ENCODE results near the gene SPTB. TPM values are rescaled to one million over a fixed set of nuclear protein-coding genes. Genes with fewer than 3 reads are reported as not detected.

SPTB gene
- total RNA-seq, 1 donor from 2014 or later = not detected

DNA sequence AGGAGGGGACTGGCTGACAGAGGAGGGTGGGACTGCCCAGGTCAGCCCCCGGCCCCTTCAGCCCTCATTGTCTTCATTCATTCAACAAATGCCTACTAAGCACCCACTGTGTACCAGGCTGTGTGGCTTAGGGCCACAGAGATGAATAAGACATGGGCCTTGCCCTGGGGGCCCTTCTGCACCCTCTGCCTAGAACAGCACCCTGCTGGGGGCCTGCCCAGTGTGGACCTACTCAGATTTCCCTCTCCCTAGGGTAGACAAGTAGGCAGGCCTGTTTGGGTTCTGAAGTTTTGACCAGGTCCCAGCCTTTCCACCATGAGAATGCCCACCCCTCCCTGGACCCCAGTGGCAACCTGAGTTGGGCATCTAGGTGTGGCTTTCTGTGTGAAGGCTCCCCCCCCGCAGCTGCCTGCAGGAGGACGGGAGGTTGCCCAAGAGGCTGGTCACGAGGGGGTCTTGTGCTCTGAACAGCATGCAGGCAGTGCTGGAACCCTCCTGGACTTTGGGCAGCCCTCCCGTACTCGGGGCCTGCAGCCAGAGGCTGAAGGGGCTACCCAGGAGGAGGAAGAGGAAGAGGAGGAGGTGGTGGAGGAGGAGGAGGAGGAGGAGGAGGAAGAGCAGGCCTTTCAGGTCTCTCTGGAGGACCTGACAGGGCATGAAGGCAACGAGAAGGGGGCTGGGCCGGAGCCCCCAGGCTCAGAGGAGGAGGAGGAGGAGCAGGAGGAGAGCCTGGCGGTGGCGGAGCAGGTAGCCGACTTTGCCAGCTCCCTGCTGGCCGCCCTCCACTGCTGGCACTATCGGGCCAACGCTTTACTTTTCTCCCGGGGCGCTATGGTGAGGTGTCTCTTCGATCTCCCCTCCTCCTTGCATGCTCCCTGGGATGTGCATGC, 142.1 kb downstream of the SPTB start:
- intact Hi-C loops (cut with micrococcal nuclease) = no loop called here
- H3K36me3 Mint-ChIP-seq (ENCODE audit: low read depth) = peaks cover 13% of the 10 kb centered on the region
- DNase-seq = no peak
- peaks cover 12% of the 10 kb centered on the region for H3K4me1 Mint-ChIP-seq
- no peaks in the 10 kb centered on the region for H3K27me3 Mint-ChIP-seq
- H3K27ac Mint-ChIP-seq = no peak overlapping the region
- H3K9me3 Mint-ChIP-seq = no peaks in the 10 kb centered on the region
- H3K4me3 Mint-ChIP-seq = no peak overlapping the region

DNA sequence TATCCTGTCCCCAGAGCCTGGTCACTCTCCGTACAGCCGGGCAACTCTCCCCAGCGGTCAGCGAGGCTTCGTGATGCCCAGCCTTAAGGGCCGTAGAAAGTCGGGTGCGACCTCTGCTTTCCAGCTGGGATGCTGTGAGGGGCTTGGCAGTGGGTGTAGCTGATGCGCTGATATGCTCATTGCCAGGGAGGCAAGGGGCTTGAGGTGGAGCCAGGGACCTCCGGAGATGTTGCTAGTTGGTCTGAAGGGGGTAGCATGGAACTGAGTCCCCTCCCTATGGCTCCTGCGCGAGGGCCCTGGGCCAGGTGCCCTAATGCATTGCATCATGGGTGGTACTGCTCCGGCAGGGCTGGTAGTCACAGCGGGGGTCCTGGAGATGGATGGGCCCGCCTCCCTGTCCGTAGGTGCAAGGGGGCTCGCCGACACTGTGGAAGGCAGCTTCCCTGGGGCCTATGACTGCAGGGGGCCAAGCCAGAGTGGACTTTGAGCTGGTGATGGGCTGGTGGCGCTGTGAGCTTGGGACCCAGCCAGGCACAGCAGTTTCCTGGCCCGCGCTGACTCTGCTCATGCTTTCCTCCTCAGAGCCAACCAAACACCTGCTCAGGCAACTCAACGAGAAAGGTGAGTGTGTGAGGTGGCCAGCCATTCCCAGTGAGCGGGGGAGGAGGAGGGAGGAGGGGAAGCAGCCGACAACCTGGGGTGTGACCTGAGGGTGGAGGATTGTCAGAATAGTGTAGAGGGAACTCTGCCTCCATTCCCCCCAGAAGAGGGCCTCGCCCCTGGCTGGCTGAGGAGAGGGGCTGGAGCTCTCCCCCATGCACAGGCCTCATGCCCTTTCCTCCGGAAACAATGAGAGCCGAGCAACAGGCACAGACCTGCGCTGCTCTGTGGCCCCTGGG, 143.2 kb downstream of the SPTB start:
- DNase-seq = no peak
- no peaks in the 10 kb centered on the region for H3K9me3 Mint-ChIP-seq
- intact Hi-C loops (cut with micrococcal nuclease) = no loop called here
- H3K27me3 Mint-ChIP-seq = no peaks in the 10 kb centered on the region
- no peak overlapping the region for H3K27ac Mint-ChIP-seq
- H3K4me3 Mint-ChIP-seq = no peak overlapping the region
- peaks cover 16% of the 10 kb centered on the region for H3K36me3 Mint-ChIP-seq (ENCODE audit: low read depth)
- peaks cover 12% of the 10 kb centered on the region for H3K4me1 Mint-ChIP-seq

DNA sequence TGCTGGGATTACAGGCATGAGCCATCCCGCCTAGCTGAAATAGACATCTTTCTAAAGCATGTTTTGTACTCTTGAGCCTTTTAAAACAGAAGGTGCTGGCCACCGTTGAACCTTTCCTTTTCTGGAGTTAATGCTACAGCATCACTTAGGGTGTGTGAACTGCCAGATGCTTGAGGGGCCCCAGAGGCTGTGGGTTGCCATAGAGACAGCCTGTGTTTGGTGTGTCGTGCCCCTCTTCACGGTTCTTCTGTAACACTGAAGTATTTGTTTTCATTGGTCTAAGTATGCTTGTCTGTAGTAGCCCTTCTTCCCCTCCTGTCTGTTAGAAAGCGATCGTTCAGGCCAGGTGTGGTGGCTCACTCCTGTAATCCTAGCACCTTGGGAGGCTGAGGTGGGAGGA, 144.7 kb downstream of the SPTB start:
- H3K27ac Mint-ChIP-seq = no peak overlapping the region
- peaks cover 15% of the 10 kb centered on the region for H3K36me3 Mint-ChIP-seq (ENCODE audit: low read depth)
- H3K4me1 Mint-ChIP-seq = peaks cover 18% of the 10 kb centered on the region
- H3K27me3 Mint-ChIP-seq = no peaks in the 10 kb centered on the region
- intact Hi-C loops (cut with micrococcal nuclease) = no loop called here
- DNase-seq = no peak
- H3K4me3 Mint-ChIP-seq = peak overlapping the region; percentile 6
- H3K9me3 Mint-ChIP-seq = no peaks in the 10 kb centered on the region

DNA sequence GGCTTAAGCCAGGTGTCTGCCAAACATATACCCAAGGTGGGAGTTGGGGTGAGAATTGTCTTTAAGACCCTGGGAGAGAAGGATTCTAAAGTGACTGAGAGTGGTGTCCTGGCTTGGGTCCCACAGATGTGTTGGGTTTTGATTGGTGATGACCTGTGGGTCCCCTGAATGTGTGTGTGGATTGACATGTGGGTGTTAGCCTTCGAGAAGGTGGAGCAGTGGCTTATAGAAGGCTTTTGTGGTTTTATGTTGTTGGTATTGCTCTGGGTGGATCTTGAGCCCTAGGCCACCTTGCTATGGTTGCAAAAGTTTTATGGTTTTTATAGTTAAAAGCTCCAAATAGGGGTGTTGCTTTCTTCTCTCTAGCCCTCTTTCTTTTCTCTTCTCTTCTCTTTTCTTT, 145.8 kb downstream of the SPTB start:
- Mint-ChIP-seq H3K27me3 (no peaks in the 10 kb centered on the region), H3K4me3 (peak overlapping the region; percentile 6), H3K4me1 (peaks cover 28% of the 10 kb centered on the region), H3K27ac (no peak overlapping the region), H3K36me3 (ENCODE audit: low read depth) (peaks cover 15% of the 10 kb centered on the region), H3K9me3 (no peaks in the 10 kb centered on the region)
- no peak for DNase-seq
- intact Hi-C loops (cut with micrococcal nuclease) = no loop called here

DNA sequence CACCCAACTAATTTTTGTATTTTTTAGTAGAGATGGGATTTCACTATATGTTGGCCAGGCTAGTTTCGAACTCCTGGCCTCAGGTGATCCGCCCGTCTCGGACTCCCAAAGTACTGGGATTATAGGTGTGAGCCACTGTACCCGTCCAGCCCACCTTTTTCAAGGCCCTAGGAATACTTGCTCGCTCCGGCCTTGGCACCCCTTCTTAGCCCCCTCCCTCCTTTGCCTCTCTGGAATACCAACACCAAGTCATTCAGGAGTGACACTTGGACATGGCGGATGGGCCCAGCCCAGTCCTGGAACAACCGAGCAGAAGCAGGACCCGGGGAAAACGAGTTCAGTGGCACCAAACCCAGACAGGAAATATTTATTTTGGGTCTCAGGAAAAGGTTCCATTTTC, 146.4 kb downstream of the SPTB start:
- intact Hi-C loops (cut with micrococcal nuclease) = no loop called here
- H3K36me3 Mint-ChIP-seq (ENCODE audit: low read depth) = peaks cover 19% of the 10 kb centered on the region
- H3K27ac Mint-ChIP-seq = no peak overlapping the region
- H3K4me1 Mint-ChIP-seq = peaks cover 31% of the 10 kb centered on the region
- no peak overlapping the region for H3K4me3 Mint-ChIP-seq
- H3K9me3 Mint-ChIP-seq = no peaks in the 10 kb centered on the region
- DNase-seq = no peak
- no peaks in the 10 kb centered on the region for H3K27me3 Mint-ChIP-seq

DNA sequence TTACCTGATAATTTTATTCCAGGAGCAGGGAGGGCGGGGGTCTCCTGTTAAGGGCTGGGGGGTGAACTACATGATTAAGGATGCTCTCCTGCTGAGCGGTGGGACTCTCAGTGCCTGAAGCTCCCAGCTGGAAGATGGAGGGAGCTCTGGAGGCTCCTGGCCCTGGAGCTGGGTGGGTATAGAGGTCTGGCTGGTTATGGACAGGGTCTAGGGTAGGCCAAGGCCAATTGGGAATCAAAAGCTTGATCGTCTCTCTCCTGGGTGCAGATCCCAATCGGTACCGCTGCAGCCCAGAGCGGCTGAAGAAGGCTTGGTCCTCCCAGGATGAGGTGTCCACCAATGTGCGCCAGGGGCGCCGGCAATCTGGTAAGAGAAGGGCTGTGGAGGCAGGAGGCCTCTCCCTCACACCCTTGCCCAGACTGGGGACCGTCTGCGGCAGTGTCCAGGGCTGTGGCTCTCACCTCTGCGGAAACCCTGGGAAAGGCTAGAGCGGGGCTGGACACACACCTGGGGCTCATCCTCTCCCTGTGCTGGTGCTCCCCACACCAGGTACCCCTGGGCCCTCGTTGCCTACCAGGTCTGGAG, 147.1 kb downstream of the SPTB start:
- Mint-ChIP-seq H3K27ac (no peak overlapping the region), H3K4me3 (no peak overlapping the region), H3K36me3 (ENCODE audit: low read depth) (peaks cover 21% of the 10 kb centered on the region), H3K27me3 (no peaks in the 10 kb centered on the region), H3K9me3 (no peaks in the 10 kb centered on the region), H3K4me1 (peaks cover 31% of the 10 kb centered on the region)
- intact Hi-C loops (cut with micrococcal nuclease) = no loop called here
- DNase-seq = no peak

DNA sequence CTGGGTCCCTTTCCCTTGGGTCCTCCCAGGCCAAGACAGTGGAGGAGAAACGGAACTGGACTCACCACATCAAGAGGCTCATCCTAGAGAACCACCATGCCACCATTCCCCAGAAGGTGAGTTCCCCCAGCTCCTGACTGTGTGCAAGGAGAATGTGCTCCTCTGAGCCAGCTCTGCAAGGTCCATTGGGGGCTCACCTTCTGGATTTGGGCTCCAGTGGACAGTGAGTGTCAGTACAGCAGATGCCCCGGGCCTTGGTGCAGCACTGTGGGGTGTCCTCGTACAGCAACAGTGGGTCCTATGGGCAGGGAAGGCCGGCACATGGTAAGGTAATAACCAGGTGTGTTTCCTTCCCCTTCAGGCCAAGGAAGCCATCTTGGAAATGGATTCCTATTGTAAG, 147.6 kb downstream of the SPTB start:
- intact Hi-C loops (cut with micrococcal nuclease) = no loop called here
- H3K36me3 Mint-ChIP-seq (ENCODE audit: low read depth) = peaks cover 21% of the 10 kb centered on the region
- H3K4me3 Mint-ChIP-seq = no peak overlapping the region
- H3K4me1 Mint-ChIP-seq = peaks cover 31% of the 10 kb centered on the region
- no peaks in the 10 kb centered on the region for H3K27me3 Mint-ChIP-seq
- no peaks in the 10 kb centered on the region for H3K9me3 Mint-ChIP-seq
- no peak for DNase-seq
- no peak overlapping the region for H3K27ac Mint-ChIP-seq

DNA sequence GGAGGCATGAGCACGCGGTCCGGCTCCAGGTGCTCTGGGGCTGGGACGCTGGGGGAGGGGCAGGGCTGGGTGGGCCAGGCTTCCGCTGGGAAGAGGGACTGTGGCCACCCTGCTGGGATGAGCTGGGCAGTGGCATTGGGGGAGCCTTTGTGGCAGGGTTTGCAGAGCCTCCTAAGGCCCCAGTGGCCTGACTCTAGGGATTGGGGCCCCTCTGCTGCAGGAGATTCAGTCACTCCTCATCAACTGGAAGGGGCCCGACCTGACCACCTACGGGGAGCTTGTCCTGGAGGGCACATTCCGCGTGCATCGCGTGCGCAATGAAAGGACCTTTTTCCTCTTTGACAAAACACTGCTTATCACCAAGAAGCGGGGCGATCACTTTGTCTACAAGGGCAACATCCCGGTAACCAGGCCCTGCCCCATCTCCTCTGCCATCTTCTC, 148.5 kb downstream of the SPTB start:
- Mint-ChIP-seq H3K27me3 (no peaks in the 10 kb centered on the region), H3K36me3 (ENCODE audit: low read depth) (peaks cover 21% of the 10 kb centered on the region), H3K4me3 (no peak overlapping the region), H3K4me1 (peaks cover 38% of the 10 kb centered on the region), H3K27ac (no peak overlapping the region), H3K9me3 (no peaks in the 10 kb centered on the region)
- DNase-seq = no peak
- intact Hi-C loops (cut with micrococcal nuclease) = no loop called here

DNA sequence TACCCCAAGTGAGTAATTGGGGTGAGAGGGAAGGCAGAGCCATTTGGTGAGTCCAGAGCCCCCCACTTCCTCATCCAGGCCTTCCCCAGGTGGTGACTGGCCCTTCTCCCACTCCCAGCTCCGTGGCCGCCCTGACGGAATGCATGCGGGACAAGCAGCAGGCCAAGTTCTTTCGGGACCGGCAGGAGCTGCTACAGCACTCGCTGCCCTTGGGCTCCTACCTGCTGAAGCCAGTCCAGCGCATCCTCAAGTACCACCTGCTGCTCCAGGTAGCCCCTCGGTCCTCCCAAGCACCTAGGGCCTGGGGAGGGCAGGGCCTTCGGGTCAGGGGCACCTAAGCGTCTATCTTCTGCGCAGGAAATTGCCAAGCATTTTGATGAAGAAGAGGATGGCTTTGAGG, 149.0 kb downstream of the SPTB start:
- no peaks in the 10 kb centered on the region for H3K27me3 Mint-ChIP-seq
- DNase-seq = no peak
- H3K9me3 Mint-ChIP-seq = no peaks in the 10 kb centered on the region
- H3K36me3 Mint-ChIP-seq (ENCODE audit: low read depth) = peaks cover 20% of the 10 kb centered on the region
- H3K4me1 Mint-ChIP-seq = peaks cover 42% of the 10 kb centered on the region
- intact Hi-C loops (cut with micrococcal nuclease) = no loop called here
- H3K4me3 Mint-ChIP-seq = no peak overlapping the region
- H3K27ac Mint-ChIP-seq = no peak overlapping the region

DNA sequence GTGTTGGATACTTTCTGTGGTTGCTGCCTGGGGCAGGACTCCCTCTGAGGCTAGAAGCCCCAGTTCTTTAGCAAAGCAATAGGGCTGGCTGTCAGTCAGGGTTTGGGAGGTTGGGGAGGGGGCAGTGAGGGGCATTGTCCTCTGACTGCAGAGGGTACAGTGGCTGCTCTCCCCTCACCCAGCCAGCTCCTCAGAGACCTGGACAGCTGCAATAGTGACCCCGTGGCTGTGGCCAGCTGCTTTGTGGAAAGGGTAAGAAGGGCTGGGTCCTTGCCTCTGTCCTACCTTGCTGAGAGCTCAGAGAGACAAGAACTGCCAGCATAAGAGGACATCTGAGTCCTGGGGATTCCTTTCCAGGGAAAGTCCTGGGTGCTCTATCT, 149.7 kb downstream of the SPTB start:
- H3K9me3 Mint-ChIP-seq = no peaks in the 10 kb centered on the region
- no peak for DNase-seq
- peaks cover 20% of the 10 kb centered on the region for H3K36me3 Mint-ChIP-seq (ENCODE audit: low read depth)
- H3K27ac Mint-ChIP-seq = peak overlapping the region; percentile 8
- intact Hi-C loops (cut with micrococcal nuclease) = no loop called here
- H3K4me3 Mint-ChIP-seq = no peak overlapping the region
- H3K4me1 Mint-ChIP-seq = peaks cover 42% of the 10 kb centered on the region
- H3K27me3 Mint-ChIP-seq = no peaks in the 10 kb centered on the region

DNA sequence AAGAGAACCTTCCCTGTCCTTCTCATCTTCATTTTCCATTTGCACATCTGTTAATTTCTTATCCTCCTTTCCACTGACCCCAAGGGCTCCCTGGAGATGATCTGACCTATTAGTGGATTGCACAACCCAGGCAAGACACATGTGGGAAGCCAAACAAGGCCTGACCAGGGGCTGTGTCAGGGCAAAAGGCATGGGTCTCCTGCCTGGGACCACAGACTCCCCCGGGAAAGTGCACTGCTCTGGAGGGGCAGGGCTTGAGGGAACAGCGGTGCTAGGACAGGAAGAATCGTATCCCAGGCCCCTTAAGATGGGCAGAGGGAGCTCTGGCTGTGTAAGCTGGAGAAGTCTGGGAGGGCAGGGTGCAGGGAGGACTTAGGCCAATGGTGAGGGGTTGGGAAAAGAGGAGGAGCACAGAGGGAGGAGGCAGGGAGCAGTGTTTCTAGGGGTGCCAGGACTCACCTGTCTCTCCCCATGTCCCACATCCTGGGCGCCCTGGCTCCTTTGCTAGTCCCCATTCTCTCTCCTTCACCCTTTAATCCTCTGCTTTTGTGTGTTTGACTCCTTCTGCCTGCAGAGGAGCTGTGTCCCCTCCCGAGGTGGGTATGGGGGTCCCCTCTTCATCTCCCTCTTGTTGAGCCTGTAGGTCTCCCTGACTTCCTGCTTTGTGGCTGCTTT, 150.2 kb downstream of the SPTB start:
- no peak overlapping the region for H3K27ac Mint-ChIP-seq
- intact Hi-C loops (cut with micrococcal nuclease) = no loop called here
- no peak overlapping the region for H3K4me3 Mint-ChIP-seq
- no peak for DNase-seq
- peaks cover 47% of the 10 kb centered on the region for H3K4me1 Mint-ChIP-seq
- H3K9me3 Mint-ChIP-seq = no peaks in the 10 kb centered on the region
- peaks cover 20% of the 10 kb centered on the region for H3K36me3 Mint-ChIP-seq (ENCODE audit: low read depth)
- peaks cover 1% of the 10 kb centered on the region for H3K27me3 Mint-ChIP-seq

DNA sequence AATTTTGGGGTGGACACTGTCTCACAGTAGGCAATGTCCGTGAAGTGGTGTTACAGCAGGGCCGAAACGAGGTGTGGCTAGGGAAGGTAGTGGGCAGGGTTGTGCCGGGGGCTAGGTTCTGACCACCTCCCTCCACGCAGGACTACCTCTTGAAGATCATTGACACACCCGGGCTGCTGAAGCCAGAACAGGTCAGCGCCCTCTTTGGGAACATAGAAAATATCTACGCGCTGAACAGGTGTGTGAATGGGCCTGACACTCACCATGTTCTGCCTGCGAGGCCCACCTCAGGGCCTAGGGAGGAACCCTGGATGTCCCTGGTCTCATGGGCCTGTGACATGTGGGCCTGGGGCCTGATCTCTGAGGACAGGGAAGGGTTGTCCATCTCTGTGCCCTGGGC, 150.9 kb downstream of the SPTB start:
- H3K4me1 Mint-ChIP-seq = peaks cover 50% of the 10 kb centered on the region
- no peak overlapping the region for H3K27ac Mint-ChIP-seq
- H3K36me3 Mint-ChIP-seq (ENCODE audit: low read depth) = peaks cover 17% of the 10 kb centered on the region
- H3K4me3 Mint-ChIP-seq = no peak overlapping the region
- H3K9me3 Mint-ChIP-seq = no peaks in the 10 kb centered on the region
- peaks cover 1% of the 10 kb centered on the region for H3K27me3 Mint-ChIP-seq
- intact Hi-C loops (cut with micrococcal nuclease) = no loop called here
- DNase-seq = no peak

DNA sequence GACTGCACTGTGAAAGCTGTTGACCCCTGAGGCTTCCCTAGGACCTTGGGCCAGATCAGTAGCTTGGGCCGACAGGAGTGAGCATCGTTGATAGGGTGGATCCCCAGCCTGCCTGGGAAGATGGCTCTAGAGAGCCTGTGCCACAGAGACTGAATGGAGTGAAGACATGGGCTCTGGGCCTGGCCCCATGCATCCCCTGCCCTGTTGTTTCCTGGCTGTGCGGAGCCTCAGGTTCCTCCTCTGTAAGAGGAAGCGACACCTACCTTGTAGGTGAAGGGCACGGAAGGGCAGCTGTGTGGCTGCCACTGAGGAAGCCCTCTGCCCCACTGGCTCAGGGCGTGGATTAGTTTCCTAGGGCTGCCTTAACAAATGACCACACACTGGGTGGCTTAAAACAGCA, 151.6 kb downstream of the SPTB start:
- no peak for DNase-seq
- no peak overlapping the region for H3K4me3 Mint-ChIP-seq
- H3K27ac Mint-ChIP-seq = no peak overlapping the region
- intact Hi-C loops (cut with micrococcal nuclease) = no loop called here
- peaks cover 51% of the 10 kb centered on the region for H3K4me1 Mint-ChIP-seq
- H3K36me3 Mint-ChIP-seq (ENCODE audit: low read depth) = peaks cover 14% of the 10 kb centered on the region
- H3K9me3 Mint-ChIP-seq = no peaks in the 10 kb centered on the region
- peaks cover 1% of the 10 kb centered on the region for H3K27me3 Mint-ChIP-seq
